HEK293 (cell line): Measurements from ENCODE around the gene RSPH1.

Experiments
- CTCF ChIA-PET: fragments of 350-600 bp; formaldehyde crosslinking; extraction: SDS; loops from one replicate; lab custom pipeline; 2021; ENCODE audit warnings: antibody characterized with exemption; lab: Yijun Ruan, JAX
- POLR2A ChIA-PET: fragments of 300-600 bp; formaldehyde crosslinking; extraction: SDS; loops from one replicate; lab custom pipeline; 2020; ENCODE audit warnings: antibody characterized with exemption, inconsistent platforms; lab: Yijun Ruan, JAX
- H3K27ac ChIP-seq: fragments of 200-500 bp; sonication (Bioruptor generic); 2 replicates; pipeline ENCODE4 v1.5.1; 2014; ENCODE audit warnings: low read depth, low read length, control low read depth, inconsistent platforms; ENCODE audit errors: extremely low read depth
- H3K36me3 ChIP-seq, 2 experiments: fragments of 200-500 bp in 1 of 2; sonication (Bioruptor generic) in 1 of 2; 1 replicate in 1 of 2; 2 replicates in 1 of 2; pipeline ENCODE4 v1.5.1; 2014 to 2017; ENCODE audit warnings: inconsistent platforms in 2 of 2, low read length in 2 of 2; ENCODE audit not compliant: control insufficient read depth in 2 of 2, insufficient read depth in 1 of 2
- H3K4me1 ChIP-seq: fragments of 200-500 bp; sonication (Bioruptor generic); 2 replicates; pipeline ENCODE4 v1.5.1; 2014; ENCODE audit warnings: mild to moderate bottlenecking, low read length, inconsistent platforms; ENCODE audit not compliant: control insufficient read depth, insufficient read depth
- H3K4me3 ChIP-seq: 2 replicates; pipeline ENCODE4 v1.5.1; 2011; ENCODE audit warnings: low read depth, mild to moderate bottlenecking, control low read depth, low read length, moderate library complexity
- H3K9me3 ChIP-seq: fragments of 200-500 bp; sonication (Bioruptor generic); 2 replicates; pipeline ENCODE4 v1.5.1; 2014; ENCODE audit warnings: low read depth, low read length, inconsistent platforms; ENCODE audit not compliant: control insufficient read depth, insufficient read depth
- PRDM1 ChIP-seq: fragments of 450-650 bp; formaldehyde crosslinking; IDR thresholded peaks from 2 replicates; pipeline ENCODE4; 2016; ENCODE audit warnings: missing biosample characterization, missing genetic modification characterization
- ZNF138 ChIP-seq: fragments of 450-650 bp; formaldehyde crosslinking; IDR thresholded peaks from 2 replicates; pipeline ENCODE4 v1.5.1; 2016; ENCODE audit warnings: missing biosample characterization, missing genetic modification characterization, borderline replicate concordance
- ZNF155 ChIP-seq: fragments of 450-650 bp; formaldehyde crosslinking; IDR thresholded peaks from 2 replicates; pipeline ENCODE4 v1.5.1; 2016; ENCODE audit warnings: missing biosample characterization, missing genetic modification characterization
- ZNF324 ChIP-seq: fragments of 450-650 bp; formaldehyde crosslinking; IDR thresholded peaks from 2 replicates; pipeline ENCODE4 v1.5.1; 2016; ENCODE audit warnings: missing biosample characterization, missing genetic modification characterization
- ZNF423 ChIP-seq: fragments of 450-650 bp; formaldehyde crosslinking; IDR thresholded peaks from 2 replicates; pipeline ENCODE4 v1.5.1; 2016; ENCODE audit warnings: missing biosample characterization, missing genetic modification characterization
- ZNF548 ChIP-seq: fragments of 450-650 bp; formaldehyde crosslinking; IDR thresholded peaks from 2 replicates; pipeline ENCODE4 v1.5.1; 2016; ENCODE audit warnings: missing biosample characterization, missing genetic modification characterization
- ZNF571 ChIP-seq: fragments of 450-650 bp; formaldehyde crosslinking; IDR thresholded peaks from 2 replicates; pipeline ENCODE4 v1.5.0; 2017; ENCODE audit warnings: missing biosample characterization, missing genetic modification characterization
- ZNF670 ChIP-seq: fragments of 450-650 bp; formaldehyde crosslinking; IDR thresholded peaks from 2 replicates; pipeline ENCODE4 v1.5.1; 2016; ENCODE audit warnings: missing biosample characterization, missing genetic modification characterization, low read depth
- TF ChIP-seq, protein P1 (sequence below): fragments of 450-650 bp; formaldehyde crosslinking; IDR thresholded peaks from 2 replicates; pipeline ENCODE4 v1.5.1; 2016; ENCODE audit warnings: missing biosample characterization, missing genetic modification characterization
- TF ChIP-seq, protein P2 (sequence below): fragments of 450-650 bp; formaldehyde crosslinking; IDR thresholded peaks from 2 replicates; pipeline ENCODE4 v1.5.1; 2016; ENCODE audit warnings: missing biosample characterization, missing genetic modification characterization
- TF ChIP-seq, protein P3 (sequence below): fragments of 450-650 bp; formaldehyde crosslinking; IDR thresholded peaks from 2 replicates; pipeline ENCODE4 v1.5.1; 2017; ENCODE audit warnings: missing biosample characterization, missing genetic modification characterization
- TF ChIP-seq, protein P4 (sequence below): fragments of 450-650 bp; formaldehyde crosslinking; IDR thresholded peaks from 2 replicates; pipeline ENCODE4 v1.5.1; 2016; ENCODE audit warnings: missing biosample characterization, missing genetic modification characterization
- TF ChIP-seq, protein P5 (sequence below): fragments of 450-650 bp; formaldehyde crosslinking; IDR thresholded peaks from 2 replicates; pipeline ENCODE4 v1.5.1; 2016; ENCODE audit warnings: missing biosample characterization, missing genetic modification characterization

The RSPH1 gene

DNA sequence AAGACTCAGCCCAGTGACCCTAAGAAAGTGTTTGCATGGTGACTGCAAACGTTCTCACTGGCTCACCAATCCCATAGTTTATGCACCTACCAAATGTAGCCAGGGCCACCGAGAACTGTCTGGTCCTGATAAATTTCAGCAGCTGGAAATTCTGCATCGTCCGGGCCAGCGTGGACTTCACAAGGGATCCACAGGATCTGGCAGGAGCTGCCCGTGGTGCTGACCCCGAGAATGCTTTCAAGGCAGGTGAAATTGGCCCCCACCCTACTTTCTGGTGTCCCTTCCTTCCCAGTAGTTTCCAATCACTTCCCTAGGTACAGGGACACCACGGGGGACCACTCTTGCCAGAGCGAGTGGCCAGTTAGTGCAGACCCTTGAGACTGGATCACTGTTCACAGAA is 66.2 kb downstream of the RSPH1 start:
- TF ChIP-seq ZNF324, result no peak
- TF ChIP-seq, protein P1, sequence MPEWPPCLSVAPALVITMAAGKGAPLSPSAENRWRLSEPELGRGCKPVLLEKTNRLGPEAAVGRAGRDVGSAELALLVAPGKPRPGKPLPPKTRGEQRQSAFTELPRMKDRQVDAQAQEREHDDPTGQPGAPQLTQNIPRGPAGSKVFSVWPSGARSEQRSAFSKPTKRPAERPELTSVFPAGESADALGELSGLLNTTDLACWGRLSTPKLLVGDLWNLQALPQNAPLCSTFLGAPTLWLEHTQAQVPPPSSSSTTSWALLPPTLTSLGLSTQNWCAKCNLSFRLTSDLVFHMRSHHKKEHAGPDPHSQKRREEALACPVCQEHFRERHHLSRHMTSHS (tag by site-specific recombination), result no peak
- TF ChIP-seq, protein P2, sequence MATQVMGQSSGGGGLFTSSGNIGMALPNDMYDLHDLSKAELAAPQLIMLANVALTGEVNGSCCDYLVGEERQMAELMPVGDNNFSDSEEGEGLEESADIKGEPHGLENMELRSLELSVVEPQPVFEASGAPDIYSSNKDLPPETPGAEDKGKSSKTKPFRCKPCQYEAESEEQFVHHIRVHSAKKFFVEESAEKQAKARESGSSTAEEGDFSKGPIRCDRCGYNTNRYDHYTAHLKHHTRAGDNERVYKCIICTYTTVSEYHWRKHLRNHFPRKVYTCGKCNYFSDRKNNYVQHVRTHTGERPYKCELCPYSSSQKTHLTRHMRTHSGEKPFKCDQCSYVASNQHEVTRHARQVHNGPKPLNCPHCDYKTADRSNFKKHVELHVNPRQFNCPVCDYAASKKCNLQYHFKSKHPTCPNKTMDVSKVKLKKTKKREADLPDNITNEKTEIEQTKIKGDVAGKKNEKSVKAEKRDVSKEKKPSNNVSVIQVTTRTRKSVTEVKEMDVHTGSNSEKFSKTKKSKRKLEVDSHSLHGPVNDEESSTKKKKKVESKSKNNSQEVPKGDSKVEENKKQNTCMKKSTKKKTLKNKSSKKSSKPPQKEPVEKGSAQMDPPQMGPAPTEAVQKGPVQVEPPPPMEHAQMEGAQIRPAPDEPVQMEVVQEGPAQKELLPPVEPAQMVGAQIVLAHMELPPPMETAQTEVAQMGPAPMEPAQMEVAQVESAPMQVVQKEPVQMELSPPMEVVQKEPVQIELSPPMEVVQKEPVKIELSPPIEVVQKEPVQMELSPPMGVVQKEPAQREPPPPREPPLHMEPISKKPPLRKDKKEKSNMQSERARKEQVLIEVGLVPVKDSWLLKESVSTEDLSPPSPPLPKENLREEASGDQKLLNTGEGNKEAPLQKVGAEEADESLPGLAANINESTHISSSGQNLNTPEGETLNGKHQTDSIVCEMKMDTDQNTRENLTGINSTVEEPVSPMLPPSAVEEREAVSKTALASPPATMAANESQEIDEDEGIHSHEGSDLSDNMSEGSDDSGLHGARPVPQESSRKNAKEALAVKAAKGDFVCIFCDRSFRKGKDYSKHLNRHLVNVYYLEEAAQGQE, result peak; percentile 87
- ChIA-PET POLR2A (interaction anchor here (0.5 kb wide), 1 partner anchor 120 kb away, joined by 3 read pairs; no protein-coding TSS in a partner anchor), CTCF (interaction anchor here (0.5 to 0.9 kb wide), 3 partner anchors 8 to 313 kb away, joined by 3 read pairs; no protein-coding TSS in a partner anchor)
- H3K4me3 ChIP-seq, result no peak overlapping the region
- no peaks in the 10 kb centered on the region for H3K4me1 ChIP-seq
- H3K27ac ChIP-seq, result no peak overlapping the region
- no peaks in the 10 kb centered on the region for H3K9me3 ChIP-seq
- no peaks in the 10 kb centered on the region for H3K36me3 ChIP-seq

DNA sequence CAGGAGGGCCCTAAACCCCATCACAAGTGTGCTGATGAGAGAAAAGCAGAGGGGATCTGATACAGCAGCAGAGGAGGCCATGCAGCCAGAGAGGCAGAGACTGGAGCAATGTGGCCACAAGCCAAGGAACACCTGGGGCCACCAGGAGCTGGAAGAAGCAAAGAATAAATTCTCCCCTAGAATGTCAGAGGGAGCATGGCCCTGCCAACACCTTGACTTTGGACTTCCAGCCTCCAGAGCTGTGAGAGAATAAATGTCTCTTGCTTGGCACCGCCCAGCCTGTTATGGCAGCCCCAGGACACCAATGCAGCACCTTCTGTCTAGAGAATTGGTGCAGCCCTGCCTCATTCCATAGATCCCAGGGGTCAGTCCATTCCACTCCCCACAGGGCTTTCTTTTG is 67.0 kb downstream of the RSPH1 start:
- CTCF ChIA-PET, result interaction anchor here (0.5 to 0.9 kb wide), 3 partner anchors 9 to 170 kb away, joined by 3 to 5 read pairs (median 3); no protein-coding TSS in a partner anchor
- TF ChIP-seq ZNF138 (tag by site-specific recombination), result no peak
- TF ChIP-seq ZNF548 (tag by site-specific recombination), result peak; percentile 73
- TF ChIP-seq, protein P3, sequence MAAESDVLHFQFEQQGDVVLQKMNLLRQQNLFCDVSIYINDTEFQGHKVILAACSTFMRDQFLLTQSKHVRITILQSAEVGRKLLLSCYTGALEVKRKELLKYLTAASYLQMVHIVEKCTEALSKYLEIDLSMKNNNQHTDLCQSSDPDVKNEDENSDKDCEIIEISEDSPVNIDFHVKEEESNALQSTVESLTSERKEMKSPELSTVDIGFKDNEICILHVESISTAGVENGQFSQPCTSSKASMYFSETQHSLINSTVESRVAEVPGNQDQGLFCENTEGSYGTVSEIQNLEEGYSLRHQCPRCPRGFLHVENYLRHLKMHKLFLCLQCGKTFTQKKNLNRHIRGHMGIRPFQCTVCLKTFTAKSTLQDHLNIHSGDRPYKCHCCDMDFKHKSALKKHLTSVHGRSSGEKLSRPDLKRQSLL (tag by site-specific recombination), result no peak
- TF ChIP-seq, all 188 proteins: peak for 1
- POLR2A ChIA-PET, result no interaction called here
- Histone ChIP-seq H3K36me3 (no peaks in the 10 kb centered on the region), H3K4me3 (no peak overlapping the region), H3K9me3 (no peaks in the 10 kb centered on the region), H3K4me1 (no peaks in the 10 kb centered on the region), H3K27ac (no peak overlapping the region)

DNA sequence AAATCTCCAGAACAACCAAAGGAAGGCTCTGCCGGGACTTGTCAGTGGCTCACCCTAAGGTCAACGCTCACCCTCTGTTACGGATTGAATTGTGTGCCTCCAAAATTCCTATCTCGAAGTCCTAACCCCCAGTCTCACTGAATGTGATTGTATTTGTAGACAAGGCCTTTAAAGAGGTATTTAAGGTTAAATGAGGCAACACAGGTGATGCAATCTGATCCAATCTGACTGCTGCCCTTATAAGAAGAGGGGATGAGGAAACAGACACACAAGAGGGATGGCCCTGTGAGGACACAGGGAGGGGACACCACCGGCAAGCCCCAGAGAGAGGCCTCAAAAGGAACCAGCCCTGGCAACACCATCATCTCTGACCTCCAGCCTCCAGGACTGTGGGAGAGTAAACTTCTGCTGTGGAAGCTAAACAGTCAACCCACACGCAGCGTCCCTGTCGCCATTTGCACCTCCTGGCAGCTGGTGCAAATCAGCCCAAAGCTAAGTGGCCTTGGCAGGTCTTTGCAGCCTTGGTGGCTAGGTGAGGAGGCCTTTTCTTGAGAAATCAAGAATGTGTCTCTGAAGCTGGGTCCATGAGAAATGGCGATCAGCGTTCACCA is 68.1 kb downstream of the RSPH1 start:
- no peak overlapping the region for H3K27ac ChIP-seq
- H3K9me3 ChIP-seq, result no peaks in the 10 kb centered on the region
- H3K4me1 ChIP-seq, result no peaks in the 10 kb centered on the region
- no peak overlapping the region for H3K4me3 ChIP-seq
- ChIA-PET CTCF (interaction anchor here (0.5 kb wide), 1 partner anchor 611 kb away, joined by 3 read pairs; no protein-coding TSS in a partner anchor), POLR2A (no interaction called here)
- no peak for TF ChIP-seq ZNF571 (tag by site-specific recombination)
- TF ChIP-seq, protein P4, sequence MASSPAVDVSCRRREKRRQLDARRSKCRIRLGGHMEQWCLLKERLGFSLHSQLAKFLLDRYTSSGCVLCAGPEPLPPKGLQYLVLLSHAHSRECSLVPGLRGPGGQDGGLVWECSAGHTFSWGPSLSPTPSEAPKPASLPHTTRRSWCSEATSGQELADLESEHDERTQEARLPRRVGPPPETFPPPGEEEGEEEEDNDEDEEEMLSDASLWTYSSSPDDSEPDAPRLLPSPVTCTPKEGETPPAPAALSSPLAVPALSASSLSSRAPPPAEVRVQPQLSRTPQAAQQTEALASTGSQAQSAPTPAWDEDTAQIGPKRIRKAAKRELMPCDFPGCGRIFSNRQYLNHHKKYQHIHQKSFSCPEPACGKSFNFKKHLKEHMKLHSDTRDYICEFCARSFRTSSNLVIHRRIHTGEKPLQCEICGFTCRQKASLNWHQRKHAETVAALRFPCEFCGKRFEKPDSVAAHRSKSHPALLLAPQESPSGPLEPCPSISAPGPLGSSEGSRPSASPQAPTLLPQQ (tag by site-specific recombination), result no peak
- TF ChIP-seq, protein P5, sequence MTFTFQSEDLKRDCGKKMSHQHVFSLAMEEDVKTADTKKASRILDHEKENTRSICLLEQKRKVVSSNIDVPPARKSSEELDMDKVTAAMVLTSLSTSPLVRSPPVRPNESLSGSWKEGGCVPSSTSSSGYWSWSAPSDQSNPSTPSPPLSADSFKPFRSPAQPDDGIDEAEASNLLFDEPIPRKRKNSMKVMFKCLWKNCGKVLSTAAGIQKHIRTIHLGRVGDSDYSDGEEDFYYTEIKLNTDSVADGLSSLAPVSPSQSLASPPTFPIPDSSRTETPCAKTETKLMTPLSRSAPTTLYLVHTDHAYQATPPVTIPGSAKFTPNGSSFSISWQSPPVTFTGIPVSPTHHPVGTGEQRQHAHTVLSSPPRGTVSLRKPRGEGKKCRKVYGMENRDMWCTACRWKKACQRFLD (tag by site-specific recombination), result no peak
- no peak for TF ChIP-seq ZNF670
- no peak for TF ChIP-seq ZNF423
- TF ChIP-seq ZNF155 (tag by site-specific recombination), result no peak
- TF ChIP-seq PRDM1 (tag by site-specific recombination), result no peak
- no peaks in the 10 kb centered on the region for H3K36me3 ChIP-seq
